Mesenchymal stem cell (in vitro differentiated cells and primary cell): ENCODE measurements around the gene TRIM21.
"Not testable (repeated sequence)": the region's sequence is repeated elsewhere in the genome, so short reads cannot be mapped to it uniquely, and the experiment has no call there.

Experiments used
- DNase-seq: peaks from one replicate; pipeline ENCODE4 v3.0.0-alpha.2; 2013
- H2AFZ ChIP-seq: one replicate; pipeline ENCODE4 v1.6.1; 2013; ENCODE audit warnings: low read depth, mild to moderate bottlenecking, control low read depth, inconsistent platforms, low read length, moderate library complexity
- H2AK5ac ChIP-seq: 2 replicates; pipeline ENCODE4 v1.6.1; 2013; ENCODE audit warnings: low read length, moderate library complexity, mild to moderate bottlenecking, inconsistent platforms; ENCODE audit not compliant: severe bottlenecking
- H2BK120ac ChIP-seq: one replicate; pipeline ENCODE4 v1.6.1; 2013; ENCODE audit warnings: low read depth, mild to moderate bottlenecking, inconsistent platforms, low read length, moderate library complexity
- H2BK12ac ChIP-seq, 2 experiments: one replicate each; pipeline ENCODE4 v1.6.1; 2013; ENCODE audit warnings: inconsistent platforms in 2 of 2, low read length in 2 of 2, mild to moderate bottlenecking in 2 of 2, moderate library complexity in 2 of 2, control low read depth in 1 of 2
- H2BK15ac ChIP-seq: one replicate; pipeline ENCODE4 v1.6.1; 2013; ENCODE audit warnings: mild to moderate bottlenecking, low read depth, inconsistent platforms; ENCODE audit not compliant: poor library complexity, severe bottlenecking
- H2BK5ac ChIP-seq: 2 replicates; pipeline ENCODE4 v1.6.1; 2013; ENCODE audit warnings: low read depth, mild to moderate bottlenecking, low read length, control low read depth, inconsistent platforms; ENCODE audit not compliant: poor library complexity, severe bottlenecking
- H3K14ac ChIP-seq, 2 experiments: one replicate each; pipeline ENCODE4 v1.6.1; 2013; ENCODE audit warnings: inconsistent platforms in 2 of 2, low read length in 2 of 2, control low read depth in 1 of 2, mild to moderate bottlenecking in 1 of 2, moderate library complexity in 1 of 2
- H3K18ac ChIP-seq, 2 experiments: one replicate each; pipeline ENCODE4 v1.6.1; 2013; ENCODE audit warnings: inconsistent platforms in 2 of 2, low read length in 2 of 2, control low read depth in 1 of 2, low read depth in 1 of 2, mild to moderate bottlenecking in 1 of 2
- H3K23ac ChIP-seq, 2 experiments: one replicate each; pipeline ENCODE4 v1.6.1; 2013; ENCODE audit warnings: inconsistent platforms in 2 of 2, low read length in 2 of 2, mild to moderate bottlenecking in 2 of 2, moderate library complexity in 2 of 2, control low read depth in 1 of 2
- H3K27ac ChIP-seq: 2 replicates; pipeline ENCODE4 v1.5.1; 2013; ENCODE audit warnings: mild to moderate bottlenecking, moderate library complexity, low read length, control low read depth, inconsistent platforms; ENCODE audit not compliant: poor library complexity, severe bottlenecking
- H3K27me3 ChIP-seq, 2 experiments: 2 replicates each; pipeline versions ENCODE4 v1.6.1 to v1.7.0; 2013; ENCODE audit warnings: low read length in 2 of 2, mild to moderate bottlenecking in 2 of 2, moderate library complexity in 2 of 2, control low read depth in 1 of 2, inconsistent platforms in 1 of 2; ENCODE audit not compliant: control insufficient read depth in 1 of 2, insufficient read depth in 1 of 2
- H3K36me3 ChIP-seq, 2 experiments: 2 replicates each; pipeline versions ENCODE4 v1.6.1 to v1.7.0; 2013; ENCODE audit warnings: low read length in 2 of 2, control low read depth in 1 of 2, inconsistent platforms in 1 of 2, low read depth in 1 of 2, mild to moderate bottlenecking in 1 of 2; ENCODE audit not compliant: insufficient read depth in 2 of 2, control insufficient read depth in 1 of 2
- H3K4ac ChIP-seq, 2 experiments: one replicate each; pipeline ENCODE4 v1.6.1; 2013; ENCODE audit warnings: inconsistent platforms in 2 of 2, low read length in 2 of 2, mild to moderate bottlenecking in 2 of 2, moderate library complexity in 2 of 2, control low read depth in 1 of 2, low read depth in 1 of 2
- H3K4me1 ChIP-seq: 2 replicates; pipeline ENCODE4 v1.6.1; 2013; ENCODE audit warnings: low read depth, low read length, control low read depth; ENCODE audit not compliant: control insufficient read depth, insufficient read depth
- H3K4me2 ChIP-seq: 2 replicates; pipeline ENCODE4 v1.6.1; 2013; ENCODE audit warnings: low read length, mild to moderate bottlenecking, inconsistent platforms; ENCODE audit not compliant: poor library complexity, severe bottlenecking
- H3K4me3 ChIP-seq, 2 experiments: 2 replicates each; pipeline versions ENCODE4 v1.5.1 to v1.7.0; 2013; ENCODE audit warnings: low read length in 2 of 2, mild to moderate bottlenecking in 2 of 2, control low read depth in 1 of 2, low read depth in 1 of 2; ENCODE audit not compliant: insufficient read depth in 1 of 2
- H3K79me1 ChIP-seq: replicated peaks from 2 replicates; pipeline ENCODE4 v1.6.1; 2013; ENCODE audit warnings: mild to moderate bottlenecking, control low read depth, low read length, inconsistent platforms; ENCODE audit not compliant: poor library complexity, severe bottlenecking
- H3K9ac ChIP-seq: 2 replicates; pipeline ENCODE4 v1.7.0; 2013; ENCODE audit warnings: mild to moderate bottlenecking, low read length, moderate library complexity
- H3K9me3 ChIP-seq: 2 replicates; pipeline ENCODE4 v1.7.0; 2013; ENCODE audit warnings: mild to moderate bottlenecking, low read length; ENCODE audit not compliant: control insufficient read depth
- H4K8ac ChIP-seq: one replicate; pipeline ENCODE4 v1.6.1; 2013; ENCODE audit warnings: inconsistent platforms, mild to moderate bottlenecking, low read length, moderate library complexity
- H4K91ac ChIP-seq: one replicate; pipeline ENCODE4 v1.6.1; 2013; ENCODE audit warnings: mild to moderate bottlenecking, low read length, inconsistent platforms
- WGBS: methylation state at CpG from one replicate; pipeline ENCODE4 v1.1.7; 2013; ENCODE audit warnings: mixed read lengths; 5-methylcytosine and 5-hydroxymethylcytosine counted together

TRIM21 gene

GRCh38 chr11:4406206-4406605, 12.7 kb upstream of the TRIM21 start:
- not testable (repeated sequence) for H4K8ac ChIP-seq, H3K4ac ChIP-seq, H3K4me1 ChIP-seq, H2AK5ac ChIP-seq, H2BK5ac ChIP-seq, H2AFZ ChIP-seq, H3K9me3 ChIP-seq, H3K14ac ChIP-seq, H3K23ac ChIP-seq, H2BK120ac ChIP-seq, H2BK12ac ChIP-seq, H4K91ac ChIP-seq, H3K4me2 ChIP-seq, H3K27ac ChIP-seq, H3K79me1 ChIP-seq, H3K27me3 ChIP-seq, H3K4me3 ChIP-seq, H2BK15ac ChIP-seq, H3K36me3 ChIP-seq, H3K18ac ChIP-seq, H3K9ac ChIP-seq, DNase-seq
- 71% methylated on average over 2 of the region's 6 CpGs for WGBS

DNA sequence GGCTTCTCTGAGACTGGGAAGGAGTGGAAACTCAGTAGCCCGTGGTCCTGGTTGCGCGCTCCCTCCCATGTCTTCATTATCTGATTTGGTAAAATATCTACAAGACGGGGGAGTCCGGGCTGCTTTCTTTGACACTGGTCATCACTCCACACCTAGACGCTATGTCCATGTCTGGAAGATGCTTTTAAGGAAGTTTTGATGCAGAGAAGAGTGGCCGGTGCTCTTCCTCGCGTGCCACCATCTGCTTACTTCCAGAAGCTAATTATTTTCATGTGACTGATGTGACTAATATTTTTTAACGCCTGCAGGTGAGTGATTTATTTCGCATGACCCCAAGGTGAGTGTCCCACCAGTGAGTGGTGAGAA, 339 bp upstream of the TRIM21 start:
- Histone ChIP-seq H2BK5ac (no peak overlapping the region), H2AFZ (no peak overlapping the region), H3K14ac (no peak overlapping the region), H3K27me3 (no peaks in the 10 kb centered on the region), H3K4me1 (no peaks in the 10 kb centered on the region), H3K79me1 (peaks cover 11% of the 10 kb centered on the region), H3K36me3 (peaks cover 13 to 22% of the 10 kb centered on the region in 2 experiments), H2AK5ac (no peak overlapping the region), H3K4ac (no peak overlapping the region), H3K18ac (no peak overlapping the region), H2BK120ac (no peak overlapping the region), H3K4me3 (peak overlapping the region in 1 of 2 experiments; percentile 89), H3K27ac (no peak overlapping the region), H3K23ac (no peak overlapping the region), H2BK15ac (no peak overlapping the region), H3K9me3 (no peaks in the 10 kb centered on the region), H2BK12ac (no peak overlapping the region), H4K8ac (no peak overlapping the region), H3K4me2 (peak overlapping the region; percentile 19), H3K9ac (peak overlapping the region; percentile 93), H4K91ac (no peak overlapping the region)
- WGBS: 51% methylated on average over 9 of the region's 11 CpGs
- DNase-seq: no peak

DNA sequence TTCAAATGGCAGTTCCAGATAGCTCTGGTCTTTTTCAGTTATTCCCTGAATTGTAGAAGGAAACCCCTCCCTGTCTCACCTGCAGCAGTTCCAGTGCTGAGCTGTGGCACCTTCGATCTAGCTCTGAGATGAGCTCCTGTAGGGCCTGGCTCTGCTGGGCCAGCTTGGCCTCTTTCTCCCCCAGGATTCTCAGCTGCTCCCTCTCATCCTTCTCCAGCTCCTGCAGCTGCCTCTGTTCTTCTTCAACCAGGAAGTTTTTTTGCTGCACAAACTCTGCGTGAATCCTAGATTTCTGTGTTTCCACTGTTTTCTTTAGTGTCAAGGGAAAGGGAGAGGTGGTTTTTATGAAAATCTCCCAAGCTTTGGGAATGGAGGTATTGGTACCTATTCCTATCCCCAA, 5.3 kb downstream of the TRIM21 start:
- Histone ChIP-seq H3K4me1 (no peaks in the 10 kb centered on the region), H3K4me2 (no peak overlapping the region), H3K9ac (no peak overlapping the region), H2BK120ac (no peak overlapping the region), H3K36me3 (peaks cover 49 to 67% of the 10 kb centered on the region in 2 experiments), H4K91ac (no peak overlapping the region), H3K4ac (no peak overlapping the region), H2BK15ac (no peak overlapping the region), H3K18ac (no peak overlapping the region), H3K79me1 (peaks cover 10% of the 10 kb centered on the region), H2BK12ac (no peak overlapping the region), H4K8ac (no peak overlapping the region), H2AFZ (no peak overlapping the region), H3K27ac (no peak overlapping the region), H3K9me3 (no peaks in the 10 kb centered on the region), H3K27me3 (no peaks in the 10 kb centered on the region), H2BK5ac (no peak overlapping the region), H3K14ac (no peak overlapping the region), H3K4me3 (no peak overlapping the region), H3K23ac (no peak overlapping the region), H2AK5ac (no peak overlapping the region)
- no peak for DNase-seq
- WGBS: 96% methylated on average over 1 of the region's 2 CpGs

DNA sequence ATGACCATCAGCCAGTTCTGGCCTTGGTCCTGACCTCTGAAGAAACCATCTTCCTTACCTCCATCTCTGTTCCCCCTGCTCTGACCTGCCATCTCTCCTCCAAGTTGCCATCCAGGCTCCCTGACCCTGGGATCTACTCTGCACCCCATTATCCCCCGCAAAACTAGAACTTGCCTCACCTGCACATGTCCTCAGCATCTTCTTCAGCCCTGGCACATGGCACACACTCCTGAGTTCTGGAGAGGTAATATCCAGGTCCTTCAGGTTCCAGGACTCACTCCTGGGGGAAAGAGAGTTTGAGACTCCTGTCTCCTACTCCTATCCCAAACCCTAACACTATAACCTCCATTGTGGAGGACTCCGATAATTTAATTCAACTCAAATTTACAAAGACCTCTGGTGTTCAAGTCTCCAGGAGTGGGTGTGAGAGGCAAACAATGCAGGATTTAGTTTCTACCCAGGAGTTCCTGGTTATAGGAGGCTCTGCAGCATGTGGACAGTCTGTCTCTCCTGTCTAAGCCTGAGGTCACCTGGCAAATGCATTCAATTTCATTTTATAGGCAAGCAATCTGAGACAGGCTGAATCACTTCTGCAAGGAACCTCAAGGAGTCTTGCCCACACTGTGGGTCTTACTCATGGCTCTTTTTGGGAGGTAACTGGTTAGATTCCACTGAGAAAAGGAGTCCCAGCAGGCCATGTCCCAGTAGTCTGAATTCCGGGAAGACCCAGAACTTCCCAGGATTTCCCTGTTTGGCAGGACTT, 7.3 kb downstream of the TRIM21 start:
- peaks cover 3% of the 10 kb centered on the region for H3K79me1 ChIP-seq
- H3K36me3 ChIP-seq: peaks cover 49 to 60% of the 10 kb centered on the region in 2 experiments
- no peak overlapping the region for H4K8ac ChIP-seq
- H3K23ac ChIP-seq: no peak overlapping the region
- H2AK5ac ChIP-seq: no peak overlapping the region
- no peaks in the 10 kb centered on the region for H3K4me1 ChIP-seq
- H3K4me3 ChIP-seq: no peak overlapping the region
- no peak overlapping the region for H3K18ac ChIP-seq
- no peak overlapping the region for H2AFZ ChIP-seq
- no peak overlapping the region for H3K27ac ChIP-seq
- 93% methylated on average over 2 of the region's 3 CpGs for WGBS
- no peak overlapping the region for H2BK120ac ChIP-seq
- H3K14ac ChIP-seq: no peak overlapping the region
- DNase-seq: no peak
- no peaks in the 10 kb centered on the region for H3K9me3 ChIP-seq
- H2BK12ac ChIP-seq: no peak overlapping the region
- no peak overlapping the region for H3K4ac ChIP-seq
- H2BK5ac ChIP-seq: no peak overlapping the region
- no peak overlapping the region for H3K4me2 ChIP-seq
- H3K9ac ChIP-seq: no peak overlapping the region
- no peak overlapping the region for H2BK15ac ChIP-seq
- no peak overlapping the region for H4K91ac ChIP-seq
- H3K27me3 ChIP-seq: no peaks in the 10 kb centered on the region
